Stimulated activated CD8-positive, alpha-beta memory T cell treated with anti-CD3 and anti-CD28 coated beads, Interleukin-15, amount 100 ng/mL, for 1 hour (primary cell): ENCODE data around the gene PSTK.

Source experiments
- DNase-seq: peaks from one replicate; pipeline ENCODE4 v3.0.0-alpha.2; 2020; ENCODE audit warnings: low read depth

Gene PSTK

DNA sequence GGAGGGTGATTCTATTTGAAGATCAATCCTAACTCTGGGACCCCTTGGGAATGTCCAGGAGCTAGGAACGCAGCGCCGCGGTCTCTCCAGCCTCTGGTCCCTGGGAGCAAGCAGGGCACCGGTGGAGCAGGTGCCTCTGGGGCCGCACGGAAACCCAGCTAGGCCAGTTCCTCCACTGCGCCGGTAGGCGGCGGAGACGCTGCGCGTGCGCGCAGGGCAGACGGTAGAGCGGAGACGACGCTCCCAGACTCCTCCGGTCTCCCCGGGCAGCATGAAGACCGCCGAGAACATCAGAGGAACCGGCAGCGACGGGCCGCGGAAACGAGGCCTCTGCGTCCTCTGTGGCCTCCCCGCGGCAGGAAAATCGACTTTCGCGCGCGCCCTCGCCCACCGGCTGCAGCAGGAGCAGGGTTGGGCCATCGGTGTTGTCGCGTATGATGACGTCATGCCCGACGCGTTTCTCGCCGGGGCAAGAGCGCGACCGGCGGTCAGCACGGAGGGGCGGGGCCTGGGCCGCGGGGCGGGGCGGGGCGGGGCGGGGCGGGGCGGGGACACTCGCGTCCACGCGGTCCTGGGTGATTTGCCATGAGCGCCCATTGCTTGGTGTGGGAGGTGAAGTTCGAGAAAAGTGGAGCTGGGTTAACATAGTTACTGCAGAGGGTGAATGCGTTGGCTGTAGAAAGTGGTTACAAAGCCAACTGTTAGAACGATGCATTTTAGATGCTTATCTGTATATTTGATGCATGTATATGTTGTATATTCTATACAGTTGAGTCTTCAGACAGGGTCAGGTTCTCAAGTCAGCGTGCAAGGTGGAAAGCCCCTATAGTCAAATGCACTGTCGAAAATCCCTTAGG, at the start of gene PSTK:
Gene PSTK (plus strand): TSS at position 193 of the 857 bp plus-strand sequence. CDS start 79 bp downstream, at position 272.
- peak; percentile 71 for DNase-seq

GRCh38 chr10:122931088-122931906, 48.9 kb upstream of the PSTK start:
- no peak for DNase-seq

DNA sequence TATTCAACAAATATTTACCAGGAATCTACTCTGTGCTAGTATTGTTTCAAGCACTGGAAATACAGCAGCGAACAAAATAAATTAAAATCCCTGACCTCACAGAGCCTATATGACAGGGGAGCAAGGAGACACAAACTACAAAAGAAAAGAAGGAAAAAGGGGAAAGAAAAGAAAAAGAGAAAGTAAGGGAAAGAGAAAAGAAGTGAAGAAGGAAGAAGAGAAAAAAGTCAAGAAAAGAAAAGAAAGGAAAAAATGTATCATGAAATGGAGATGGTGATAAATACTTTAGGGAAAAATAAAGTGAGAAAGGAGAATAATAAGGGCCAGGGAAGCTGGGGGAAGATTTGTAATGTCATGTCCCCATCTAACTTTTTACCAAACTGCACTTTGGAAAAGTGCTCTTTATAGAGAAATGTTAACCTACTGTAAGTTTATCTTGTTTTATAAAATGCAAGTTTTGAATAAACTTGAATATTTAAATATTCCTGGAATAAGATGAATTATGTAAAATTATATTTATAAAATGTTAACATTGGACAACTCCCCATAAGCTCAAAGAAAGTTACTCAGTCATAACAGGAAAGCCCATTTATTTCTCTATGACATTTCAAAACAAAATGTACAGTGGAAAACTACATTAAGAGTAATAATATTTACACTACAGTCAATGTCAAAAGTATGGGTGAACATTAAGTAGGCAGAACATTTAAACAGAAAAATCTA, 40.9 kb upstream of the PSTK start:
- DNase-seq: no peak

DNA sequence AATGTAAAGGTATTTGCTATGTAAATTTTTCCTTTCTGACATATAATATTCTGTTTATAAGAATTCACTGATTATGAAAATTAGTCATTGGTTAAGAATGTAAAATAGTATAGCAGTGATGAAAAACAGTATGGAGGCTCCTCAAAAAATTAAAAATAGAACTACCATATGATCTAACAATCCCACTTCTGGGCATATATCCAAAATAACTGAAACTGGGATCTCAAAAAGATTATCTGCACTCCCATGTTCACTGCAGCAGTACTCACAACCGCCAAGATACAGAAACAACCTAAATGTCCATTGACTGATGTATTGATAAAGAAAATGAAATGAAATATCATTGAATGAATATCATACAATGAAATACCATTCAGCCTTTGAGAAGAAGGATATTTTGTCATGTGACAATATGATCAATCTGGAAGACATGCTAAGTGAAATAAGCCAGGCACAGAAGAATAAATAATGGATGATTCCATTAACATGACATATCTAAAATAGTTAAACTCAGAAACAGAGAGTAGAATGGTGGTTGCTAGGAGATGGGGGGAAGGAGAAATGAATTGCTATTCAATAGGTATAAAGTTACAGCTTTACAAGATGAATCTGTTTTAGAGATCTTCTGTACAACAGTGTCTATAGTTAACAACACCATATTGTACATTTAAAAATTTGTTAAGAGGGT, 40.2 kb upstream of the PSTK start:
- no peak for DNase-seq

DNA sequence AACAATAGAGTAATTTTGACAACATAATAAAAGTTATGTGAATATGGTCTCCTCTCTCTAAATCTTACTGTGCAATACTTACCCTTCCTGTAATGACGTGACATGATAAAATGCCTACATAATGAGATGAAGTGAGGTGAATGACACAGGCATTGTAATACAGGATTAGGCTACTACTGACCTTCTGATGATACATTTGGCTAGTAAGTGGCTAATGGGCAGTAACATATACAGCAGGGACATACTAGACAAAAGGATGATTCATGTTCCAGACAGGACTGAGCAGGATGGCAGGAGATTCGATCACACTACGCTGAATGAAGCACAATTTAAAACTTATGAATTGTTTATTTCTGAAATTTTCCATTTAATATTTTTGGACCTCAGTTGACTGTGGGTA, 30.9 kb upstream of the PSTK start:
- no peak for DNase-seq

GRCh38 chr10:122953902-122954730, 26.1 kb upstream of the PSTK start, which contains the start of gene C10orf88:
Gene C10orf88, minus strand, starts transcription at chr10:122954227. Its CDS starts 49 bp downstream, at chr10:122954178.
- peak; percentile 92 for DNase-seq

GRCh38 chr10:122954731-122955050, 25.5 kb upstream of the PSTK start:
- no peak for DNase-seq

- DNase-seq: no peak
These were observed 24.3 kb upstream of the PSTK start for GRCh38 chr10:122955892-122956291.

- DNase-seq: no peak
These were observed 22.7 kb upstream of the PSTK start for GRCh38 chr10:122957474-122957873.

GRCh38 chr10:122962405-122962804, 17.8 kb upstream of the PSTK start:
- no peak for DNase-seq

DNA sequence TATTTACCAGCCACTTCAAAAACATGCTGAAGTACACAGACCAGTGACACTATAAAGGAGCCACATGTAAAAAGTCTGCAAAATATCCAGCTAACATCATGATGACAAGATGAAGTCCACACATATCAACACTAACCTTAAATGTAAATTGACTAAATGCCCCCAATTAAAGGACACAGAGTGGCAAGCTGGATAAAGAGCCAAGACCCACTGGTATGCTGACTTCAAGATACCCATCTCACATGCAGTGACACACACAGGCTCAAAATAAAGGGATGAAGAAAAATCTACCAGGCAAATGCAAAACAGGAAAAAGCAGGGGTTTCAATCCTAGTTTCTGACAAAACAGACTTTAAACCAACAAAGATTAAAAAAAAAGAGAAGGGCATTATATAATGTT, 13.3 kb upstream of the PSTK start:
- no peak for DNase-seq

DNA sequence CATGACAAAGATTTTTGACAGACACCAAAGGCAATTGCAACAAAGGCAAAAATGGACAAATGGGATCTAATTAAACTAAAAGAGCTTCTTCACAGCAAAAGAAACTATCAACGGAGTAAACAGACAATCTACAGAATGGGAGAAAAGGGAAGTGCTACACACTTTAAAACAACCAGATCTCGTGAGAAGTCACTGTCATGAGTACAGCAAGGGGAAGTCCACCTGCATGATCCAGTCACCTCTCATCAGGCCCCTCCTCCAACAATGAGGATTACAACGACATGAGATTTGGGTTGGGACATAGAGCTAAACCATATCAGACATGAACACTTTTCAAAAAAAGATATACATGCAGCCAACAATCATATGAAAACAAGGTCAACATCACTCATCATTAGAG, 11.5 kb upstream of the PSTK start:
- DNase-seq: no peak

GRCh38 chr10:122974023-122974422, 6.2 kb upstream of the PSTK start:
- DNase-seq: no peak

DNA sequence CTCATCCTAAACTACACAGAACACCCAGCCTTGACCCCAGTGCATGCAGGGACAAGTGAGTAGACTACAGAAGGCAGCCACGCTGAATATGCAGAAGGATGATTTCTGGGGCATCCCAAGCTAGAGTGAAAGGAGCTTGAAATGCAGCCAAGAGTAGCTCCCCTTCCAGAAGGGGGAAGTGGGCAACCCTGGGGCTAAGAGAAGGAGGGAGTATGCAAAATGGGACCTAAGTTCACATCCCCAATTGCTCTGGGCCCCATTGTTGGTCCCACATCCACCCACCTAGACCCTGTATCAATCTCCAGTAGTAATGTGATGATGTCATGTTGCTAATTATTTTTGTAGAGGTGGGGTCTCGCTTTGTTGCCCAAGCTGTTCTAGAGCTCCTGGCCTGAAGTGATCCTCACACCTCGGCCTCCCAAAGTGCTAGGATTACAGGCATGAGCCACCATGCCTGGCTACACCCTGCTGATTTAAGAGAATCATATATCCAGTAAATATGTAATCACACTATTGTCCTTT, 5.6 kb upstream of the PSTK start:
- no peak for DNase-seq

DNA sequence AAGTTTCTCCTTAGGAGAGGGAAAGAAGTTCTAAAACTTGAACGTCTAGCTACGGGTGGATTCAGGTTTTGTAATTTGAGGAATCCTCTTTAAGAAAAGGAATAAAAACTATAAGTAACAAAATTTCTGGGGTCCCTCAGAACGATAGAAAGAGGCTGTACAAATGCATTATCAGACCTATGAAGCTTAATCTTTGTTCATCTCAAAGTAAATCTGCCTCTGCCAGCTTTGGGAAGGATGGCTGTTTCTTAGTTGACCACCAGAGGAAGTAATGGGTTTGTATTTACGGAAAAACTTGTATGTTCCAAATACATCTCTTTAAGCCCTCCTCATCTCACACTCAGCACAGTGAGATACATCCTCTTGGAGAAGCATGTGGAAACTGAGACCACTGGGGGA, 864 bp downstream of the PSTK start:
- no peak for DNase-seq

DNA sequence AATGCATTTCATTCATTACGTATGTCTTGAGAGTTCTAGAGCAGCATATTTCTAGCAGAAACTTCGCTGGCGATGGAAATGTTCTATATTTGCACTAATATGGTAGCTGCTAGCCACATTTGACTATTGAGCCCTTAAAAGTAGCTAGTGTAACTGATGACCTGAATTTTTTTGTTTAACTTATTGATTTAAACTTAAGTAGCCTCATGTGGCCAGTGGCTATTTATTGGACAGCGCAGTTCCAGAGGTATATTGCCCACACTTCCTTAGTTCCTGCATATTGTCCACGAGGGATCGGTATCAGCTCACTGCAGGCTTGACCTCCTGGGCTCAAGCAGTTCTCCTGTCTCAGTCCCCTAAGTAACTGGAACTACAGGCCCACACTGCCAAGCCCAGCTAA, 3.7 kb downstream of the PSTK start:
- DNase-seq: no peak

DNA sequence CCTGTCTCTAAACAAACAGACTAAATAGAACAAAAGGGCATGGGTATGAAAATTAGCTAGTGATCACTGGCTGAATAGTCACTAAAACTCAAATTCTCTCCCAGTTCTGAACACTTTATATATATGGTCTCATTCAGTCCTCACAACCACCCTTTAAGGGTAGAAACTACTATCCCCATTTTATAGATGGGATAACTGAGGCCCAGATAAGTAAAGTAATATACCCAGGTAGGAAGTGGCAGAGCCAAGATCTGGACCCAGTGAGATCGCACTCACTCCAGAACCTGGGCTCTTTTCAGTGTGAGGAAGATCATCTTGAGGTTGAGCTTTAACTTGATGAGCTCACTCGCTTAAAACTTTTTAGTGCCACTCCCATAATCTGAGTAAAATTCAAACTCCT, 4.5 kb downstream of the PSTK start:
- no peak for DNase-seq

DNA sequence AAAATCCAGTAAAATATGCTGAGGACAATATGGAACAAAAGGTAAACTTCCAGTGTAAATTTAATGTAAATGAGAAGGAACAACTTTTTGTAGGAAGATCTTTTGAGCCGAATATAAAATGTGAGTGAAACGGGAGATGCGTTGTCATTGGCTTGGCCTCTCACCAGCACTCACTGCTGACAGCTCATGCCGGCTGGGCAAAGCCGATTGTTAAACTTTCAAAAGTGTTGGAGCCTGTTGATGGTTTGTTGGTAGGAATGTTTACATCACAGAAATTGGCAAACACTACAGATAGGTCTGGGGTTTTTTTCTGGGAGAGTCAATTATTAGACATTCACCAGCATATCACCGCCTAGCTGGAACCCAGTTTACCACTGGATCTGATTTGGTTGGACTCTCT, 6.1 kb downstream of the PSTK start:
- no peak for DNase-seq

DNA sequence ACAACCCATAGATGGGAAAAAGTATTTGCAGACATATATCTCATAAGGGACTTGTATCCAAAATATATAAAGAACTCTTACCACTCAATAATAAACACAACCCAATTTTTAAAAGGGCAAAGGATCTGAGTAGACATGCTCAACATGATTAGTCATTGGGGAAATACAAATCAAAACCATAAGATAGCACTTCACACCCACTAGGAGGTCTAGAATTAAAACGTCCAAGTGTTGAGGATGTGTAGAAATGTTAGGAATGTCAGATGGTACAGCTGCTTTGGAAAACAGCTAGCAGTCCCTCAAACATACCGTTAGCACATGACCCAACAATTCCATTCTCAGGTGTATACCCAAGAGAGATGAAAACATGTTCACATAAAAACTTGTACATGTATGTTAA, 8.3 kb downstream of the PSTK start:
- DNase-seq: no peak

DNA sequence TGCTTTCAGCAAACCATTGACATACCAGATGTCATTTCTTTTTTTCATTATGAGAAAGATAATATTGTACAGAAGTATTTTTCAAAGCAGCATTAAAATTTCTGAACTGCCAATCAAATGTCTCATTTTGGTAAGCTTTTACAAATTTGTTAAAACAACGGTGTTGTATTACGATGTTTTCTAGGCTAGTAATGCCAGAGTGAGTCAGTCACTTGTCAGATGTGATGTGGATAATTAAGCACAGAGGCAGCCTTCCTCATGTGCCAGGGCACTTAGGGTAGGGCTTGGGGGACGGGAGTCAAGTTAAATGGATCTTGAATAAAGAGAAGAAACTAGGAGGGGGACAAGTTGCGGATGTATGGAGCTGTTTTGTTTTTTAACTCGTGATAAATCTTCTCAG, 10.1 kb downstream of the PSTK start:
- no peak for DNase-seq

- DNase-seq: no peak
These were observed 11.9 kb downstream of the PSTK start for GRCh38 chr10:122992031-122992585.
